Activated T-cell treated with anti-CD3 and anti-CD28 coated beads, Interleukin-2, amount 50 U/mL, for 72 hours (primary cell): ENCODE measurements around the gene GLYR1. TPM values are rescaled to one million over a fixed set of nuclear protein-coding genes. Genes with fewer than 3 reads are reported as not detected.

Experiments
- ATAC-seq, 2 donors: fragments of 150-1000 bp; cut with Tn5 transposase; replicated peaks in 1 of 2; 2 replicates each; pipeline ENCODE4 v1.10.0; 2021; ENCODE audit warnings: moderate library complexity in 2 of 2, mild to moderate bottlenecking in 1 of 2
- DNase-seq, 2 donors: peaks; one replicate each; pipeline ENCODE4 v3.0.0; 2021 to 2022; ENCODE audit warnings: mixed read lengths in 1 of 2
- H3K27ac Mint-ChIP-seq: one replicate; pipeline ENCODE4 v1.8.0; 2022; ENCODE audit warnings: mild to moderate bottlenecking, moderate library complexity, mixed read lengths
- H3K27me3 Mint-ChIP-seq: one replicate; pipeline ENCODE4 v1.8.0; 2022; ENCODE audit warnings: low read depth, mixed read lengths
- H3K36me3 Mint-ChIP-seq, 2 donors: one replicate each; pipeline ENCODE4 v1.8.0; 2022; ENCODE audit warnings: mixed read lengths in 2 of 2, mild to moderate bottlenecking in 1 of 2; ENCODE audit not compliant: insufficient read depth in 2 of 2
- H3K4me1 Mint-ChIP-seq: one replicate; pipeline ENCODE4 v1.8.0; 2022; ENCODE audit warnings: low read depth, mixed read lengths
- H3K4me3 Mint-ChIP-seq, 2 donors: one replicate each; pipeline ENCODE4 v1.8.0; 2022; ENCODE audit warnings: mild to moderate bottlenecking in 2 of 2, mixed read lengths in 2 of 2, moderate library complexity in 2 of 2
- H3K9me3 Mint-ChIP-seq, 2 donors: one replicate each; pipeline ENCODE4 v1.8.0; 2022; ENCODE audit warnings: mixed read lengths in 2 of 2
- total RNA-seq, 2 donors: library from RNA; stranded (reverse); gene quantifications; one replicate each; pipeline ENCODE4 v1.2.3, GENCODE V29; 2022

GLYR1 gene
- total RNA-seq, 2 donors from 2014 or later: 54.9 to 63.6 TPM

DNA sequence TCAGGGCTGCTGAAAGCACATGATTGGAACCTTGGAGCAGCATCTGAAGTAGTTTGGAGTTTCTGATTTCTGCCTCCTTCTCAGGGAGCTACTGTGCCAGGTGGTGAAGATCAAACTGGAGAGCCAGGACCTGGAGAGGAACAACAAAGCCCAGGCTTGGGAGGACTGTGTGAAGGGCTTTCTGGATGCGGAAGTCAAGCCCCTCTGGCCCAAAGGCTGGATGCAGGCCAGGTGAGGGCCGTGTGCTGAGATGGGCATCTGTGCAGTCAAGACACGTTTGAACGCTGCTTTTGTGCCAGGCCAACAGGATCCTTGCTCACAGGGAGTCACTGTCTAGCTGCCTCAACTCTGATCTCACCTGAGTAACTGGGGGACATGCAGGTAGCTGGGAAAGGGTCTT, 24.0 kb upstream of the GLYR1 start:
- Mint-ChIP-seq H3K27me3 (no peaks in the 10 kb centered on the region), H3K9me3 (no peaks in the 10 kb centered on the region), H3K36me3 (peaks cover 0 to 11% of the 10 kb centered on the region in 2 donors), H3K27ac (no peak overlapping the region), H3K4me1 (no peaks in the 10 kb centered on the region), H3K4me3 (no peak overlapping the region)
- DNase-seq (no peak), ATAC-seq (no peak)

DNA sequence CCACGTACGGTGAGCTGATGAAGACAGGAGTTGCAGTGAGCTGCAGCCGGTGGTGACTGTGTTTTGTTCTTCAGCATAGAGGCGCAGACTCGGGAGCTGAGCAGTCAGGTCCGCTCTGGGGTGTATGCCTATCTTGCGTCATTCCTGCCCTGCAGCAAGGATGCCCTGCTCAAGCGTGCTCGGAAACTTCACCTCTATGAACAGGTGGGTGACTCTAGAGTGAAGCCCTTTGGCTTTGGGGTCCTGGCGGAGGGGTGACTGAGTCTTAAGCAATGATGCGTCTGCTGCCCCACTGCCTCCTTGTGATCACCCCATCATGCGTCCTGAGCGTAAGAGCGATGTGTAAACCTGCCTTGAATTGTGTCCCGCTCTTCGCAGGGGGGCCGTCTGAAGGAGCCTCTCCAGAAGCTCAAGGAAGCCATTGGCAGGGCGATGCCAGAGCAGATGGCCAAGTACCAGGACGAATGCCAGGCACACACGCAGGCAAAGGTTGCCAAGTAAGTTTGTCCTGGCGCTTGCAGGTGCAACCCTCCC, 23.1 kb upstream of the GLYR1 start:
- DNase-seq (no peak), ATAC-seq (no peak)
- no peaks in the 10 kb centered on the region for H3K27me3 Mint-ChIP-seq
- no peak overlapping the region for H3K4me3 Mint-ChIP-seq
- H3K36me3 Mint-ChIP-seq: peaks cover 0 to 11% of the 10 kb centered on the region in 2 donors
- H3K4me1 Mint-ChIP-seq: no peaks in the 10 kb centered on the region
- H3K9me3 Mint-ChIP-seq: no peaks in the 10 kb centered on the region
- H3K27ac Mint-ChIP-seq: no peak overlapping the region

DNA sequence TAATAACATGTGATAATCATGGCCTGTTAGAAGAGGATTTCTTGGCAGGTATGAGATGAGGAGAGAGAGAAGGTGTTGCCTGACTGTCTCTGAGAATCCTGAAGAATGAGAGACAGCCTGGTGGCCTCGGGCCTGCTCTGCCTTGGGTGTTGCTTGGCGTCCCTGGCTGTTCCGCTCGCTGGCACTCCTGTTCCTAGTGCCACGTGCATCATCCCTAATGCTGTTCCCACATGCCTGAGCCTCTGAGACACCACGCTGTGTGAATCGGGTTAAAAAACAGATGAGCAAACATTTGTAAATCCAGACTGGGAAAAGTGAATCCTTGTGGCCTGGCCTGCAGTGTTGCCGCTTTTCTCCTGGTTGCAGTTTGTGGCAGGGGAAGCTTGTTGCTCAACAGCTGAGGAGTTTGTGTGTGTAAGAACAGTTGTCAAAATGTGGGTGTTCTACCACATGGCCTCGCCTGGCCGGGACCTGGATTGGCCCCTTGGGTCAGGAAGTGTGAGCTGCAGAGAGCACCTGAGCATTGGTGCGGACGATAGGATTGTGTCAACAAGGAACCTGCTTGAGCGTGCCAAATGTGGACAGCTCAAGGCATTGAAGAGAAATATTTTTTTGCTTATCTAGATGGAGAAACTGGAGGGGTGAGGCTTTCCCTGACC, 22.2 kb upstream of the GLYR1 start:
- H3K27ac Mint-ChIP-seq: no peak overlapping the region
- no peak overlapping the region for H3K4me3 Mint-ChIP-seq
- peaks cover 0 to 11% of the 10 kb centered on the region in 2 donors for H3K36me3 Mint-ChIP-seq
- DNase-seq (no peak), ATAC-seq (no peak)
- H3K27me3 Mint-ChIP-seq: no peaks in the 10 kb centered on the region
- no peaks in the 10 kb centered on the region for H3K9me3 Mint-ChIP-seq
- no peaks in the 10 kb centered on the region for H3K4me1 Mint-ChIP-seq

DNA sequence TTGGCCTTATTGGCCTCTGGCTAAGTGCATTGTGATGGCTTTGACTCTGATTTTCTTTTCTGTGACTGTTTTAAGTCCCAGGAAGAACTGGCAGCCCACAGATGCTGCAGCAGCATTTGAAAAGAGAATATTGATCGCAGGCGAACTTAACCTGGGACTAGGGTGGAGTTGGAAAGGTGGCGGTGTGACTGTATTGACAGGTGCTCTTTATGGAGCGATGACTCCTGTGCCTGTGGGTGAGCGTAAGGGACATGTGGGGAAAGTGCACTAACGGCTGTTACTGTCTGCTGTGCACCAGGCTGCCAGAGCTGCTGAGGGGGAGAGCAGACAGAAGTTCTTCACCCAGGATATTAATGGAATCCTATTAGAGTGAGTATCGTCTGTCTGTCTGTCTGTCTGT, 21.4 kb upstream of the GLYR1 start:
- Mint-ChIP-seq H3K27ac (no peak overlapping the region), H3K4me3 (no peak overlapping the region), H3K27me3 (no peaks in the 10 kb centered on the region), H3K4me1 (no peaks in the 10 kb centered on the region), H3K36me3 (peaks cover 0 to 11% of the 10 kb centered on the region in 2 donors), H3K9me3 (no peaks in the 10 kb centered on the region)
- ATAC-seq (no peak), DNase-seq (no peak)

DNA sequence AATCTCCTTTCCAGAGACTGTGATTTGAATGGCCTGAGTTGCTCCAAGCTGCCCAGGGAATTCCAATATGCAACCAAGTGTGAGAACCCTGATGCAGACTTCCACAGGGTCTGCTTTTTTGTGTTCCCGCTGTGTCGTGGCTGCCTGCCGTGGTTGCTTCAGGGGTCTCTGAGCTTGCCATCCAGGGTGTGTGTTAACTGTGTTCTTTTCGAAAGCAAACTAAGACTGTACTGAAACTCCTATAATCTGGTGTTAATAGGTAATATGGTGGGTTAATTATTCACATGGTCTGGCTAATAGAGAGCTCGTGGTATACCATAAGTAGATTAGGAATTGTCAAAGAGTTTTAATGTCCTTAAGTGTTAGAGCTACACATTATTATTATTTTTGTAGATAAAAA, 20.9 kb upstream of the GLYR1 start:
- Mint-ChIP-seq H3K4me3 (no peak overlapping the region), H3K9me3 (no peaks in the 10 kb centered on the region), H3K27me3 (no peaks in the 10 kb centered on the region), H3K27ac (no peak overlapping the region), H3K4me1 (no peaks in the 10 kb centered on the region), H3K36me3 (peaks cover 0 to 9% of the 10 kb centered on the region in 2 donors)
- ATAC-seq (no peak), DNase-seq (no peak)

DNA sequence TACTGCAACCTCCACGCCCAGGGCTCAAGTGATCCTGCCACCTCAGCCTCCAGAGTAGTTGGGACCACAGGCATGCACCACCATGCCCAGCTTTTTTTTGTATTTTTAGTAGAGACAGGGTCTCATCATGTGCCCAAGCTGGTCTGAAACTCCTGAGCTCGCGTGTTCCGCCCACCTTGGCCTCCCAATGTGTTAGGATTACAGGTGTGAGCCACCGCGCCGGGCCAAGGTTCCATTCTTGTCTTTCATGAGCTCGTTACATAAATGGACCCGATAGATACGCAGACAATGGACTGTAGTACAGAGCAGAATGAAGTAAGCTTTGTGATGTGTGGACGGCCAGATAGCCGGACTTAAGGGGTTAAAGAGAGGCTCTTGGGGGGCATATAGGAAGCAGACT, 19.5 kb upstream of the GLYR1 start:
- Mint-ChIP-seq H3K36me3 (peaks cover 0 to 5% of the 10 kb centered on the region in 2 donors), H3K4me3 (no peak overlapping the region), H3K4me1 (no peaks in the 10 kb centered on the region), H3K27me3 (no peaks in the 10 kb centered on the region), H3K27ac (peak overlapping the region; percentile 34), H3K9me3 (no peaks in the 10 kb centered on the region)
- ATAC-seq (no peak), DNase-seq (no peak)

DNA sequence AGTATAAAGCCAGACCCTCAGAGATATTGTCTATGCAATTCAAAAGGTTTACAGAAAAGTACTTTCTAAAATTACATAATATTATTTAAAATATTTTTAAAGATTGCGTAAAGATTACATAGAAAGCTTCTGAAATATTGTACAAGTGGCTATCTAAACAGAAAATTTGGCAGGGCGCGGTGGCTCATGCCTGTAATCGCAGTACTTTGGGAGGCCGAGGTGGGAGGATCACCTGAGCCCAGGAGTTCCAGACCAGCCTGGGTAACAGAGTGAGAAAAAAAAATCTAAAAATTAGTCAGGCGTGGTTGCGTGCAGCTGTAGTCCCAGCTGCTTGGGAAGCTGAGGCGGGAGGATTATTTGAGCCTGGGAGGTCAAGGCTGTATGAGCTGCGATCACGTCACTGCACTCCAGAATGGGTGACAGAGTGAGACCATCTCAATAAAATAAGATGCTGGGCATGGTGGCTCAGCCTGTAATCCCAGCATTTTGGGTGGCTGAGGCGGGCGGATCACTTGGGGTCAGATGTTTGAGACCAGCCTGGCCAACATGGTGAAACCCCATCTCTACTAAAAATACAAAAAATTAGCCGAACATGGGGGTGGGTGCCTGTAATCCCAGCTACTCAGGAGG, 18.3 kb upstream of the GLYR1 start:
- DNase-seq (no peak), ATAC-seq (no peak)
- H3K4me1 Mint-ChIP-seq: no peaks in the 10 kb centered on the region
- no peaks in the 10 kb centered on the region for H3K9me3 Mint-ChIP-seq
- peaks cover 0 to 6% of the 10 kb centered on the region in 2 donors for H3K36me3 Mint-ChIP-seq
- no peak overlapping the region for H3K27ac Mint-ChIP-seq
- H3K4me3 Mint-ChIP-seq: no peak overlapping the region
- no peaks in the 10 kb centered on the region for H3K27me3 Mint-ChIP-seq

DNA sequence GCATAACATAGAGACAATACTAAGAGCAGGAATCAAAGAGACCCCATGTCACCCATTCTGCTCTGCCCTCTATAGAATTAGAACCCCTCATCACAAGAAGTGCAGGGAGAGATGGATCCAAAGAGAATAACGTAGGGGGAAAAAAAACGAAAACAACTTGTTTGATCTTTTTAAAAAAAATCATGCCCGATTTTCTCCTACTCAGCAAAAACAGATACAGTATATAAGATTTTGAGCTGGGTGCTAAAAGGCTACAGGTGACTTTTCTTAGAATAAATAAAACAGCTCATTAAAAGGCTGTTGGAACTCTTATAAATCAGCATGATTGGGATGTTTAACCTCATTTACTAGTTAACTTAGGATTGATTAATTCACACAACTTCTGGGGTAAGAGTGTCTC, 17.6 kb upstream of the GLYR1 start:
- no peak for DNase-seq
- Mint-ChIP-seq H3K4me1 (no peaks in the 10 kb centered on the region), H3K9me3 (no peaks in the 10 kb centered on the region), H3K36me3 (peaks cover 0 to 9% of the 10 kb centered on the region in 2 donors), H3K4me3 (no peak overlapping the region), H3K27me3 (no peaks in the 10 kb centered on the region), H3K27ac (peak overlapping the region; percentile 38)
- no peak for ATAC-seq

DNA sequence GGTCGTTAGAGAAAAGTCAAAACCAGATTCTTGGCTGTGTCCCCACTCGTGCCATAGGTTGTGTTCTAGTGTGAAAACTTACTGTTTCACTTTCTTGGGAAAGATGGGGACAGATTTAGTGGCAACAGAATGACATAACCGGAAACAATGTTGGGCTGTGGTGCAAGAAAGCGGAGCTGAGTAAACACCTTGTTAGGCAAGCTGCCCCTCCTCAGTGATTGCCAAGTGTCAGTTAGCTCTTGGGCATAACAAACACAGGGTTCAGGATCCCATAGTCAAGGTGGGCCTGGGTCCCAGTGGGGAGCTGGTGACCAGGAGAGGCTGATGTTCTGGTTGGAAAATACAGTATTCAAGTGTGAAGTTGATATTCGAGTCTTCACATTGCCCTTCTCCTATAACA, 15.6 kb upstream of the GLYR1 start:
- Mint-ChIP-seq H3K4me3 (no peak overlapping the region), H3K4me1 (no peaks in the 10 kb centered on the region), H3K9me3 (no peaks in the 10 kb centered on the region), H3K36me3 (peaks cover 3 to 17% of the 10 kb centered on the region in 2 donors), H3K27me3 (no peaks in the 10 kb centered on the region), H3K27ac (no peak overlapping the region)
- ATAC-seq (peak in 1 of 2 donors; percentile 13), DNase-seq (no peak)

DNA sequence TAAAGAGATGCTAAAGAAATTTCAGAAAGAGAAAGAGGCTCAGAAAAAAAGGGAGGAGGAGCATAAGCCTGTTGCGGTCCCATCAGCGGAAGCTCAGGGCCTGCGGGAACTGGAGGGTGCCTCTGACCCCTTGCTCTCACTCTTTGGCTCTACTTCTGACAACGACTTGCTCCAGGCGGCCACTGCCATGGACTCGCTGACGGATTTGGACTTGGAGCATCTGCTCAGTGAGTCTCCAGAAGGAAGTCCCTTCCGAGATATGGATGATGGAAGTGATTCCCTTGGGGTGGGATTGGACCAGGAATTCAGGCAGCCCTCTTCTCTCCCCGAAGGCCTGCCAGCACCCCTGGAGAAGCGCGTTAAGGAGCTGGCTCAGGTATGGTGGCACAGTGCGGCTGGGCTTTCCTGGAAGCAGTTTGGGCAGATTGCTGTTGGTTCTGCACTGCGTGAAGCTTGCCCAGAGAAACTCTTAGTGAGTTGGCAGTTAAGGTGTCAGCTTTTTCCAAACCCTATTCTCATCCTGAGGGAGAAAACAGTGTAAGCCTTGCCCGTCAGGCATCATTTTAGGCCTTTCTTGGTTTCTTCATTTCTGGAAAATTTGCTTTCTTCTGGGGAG, 13.7 kb upstream of the GLYR1 start:
- H3K9me3 Mint-ChIP-seq: no peaks in the 10 kb centered on the region
- no peak for ATAC-seq
- H3K27ac Mint-ChIP-seq: no peak overlapping the region
- no peak for DNase-seq
- peaks cover 3 to 17% of the 10 kb centered on the region in 2 donors for H3K36me3 Mint-ChIP-seq
- no peak overlapping the region for H3K4me3 Mint-ChIP-seq
- no peaks in the 10 kb centered on the region for H3K4me1 Mint-ChIP-seq
- no peaks in the 10 kb centered on the region for H3K27me3 Mint-ChIP-seq

DNA sequence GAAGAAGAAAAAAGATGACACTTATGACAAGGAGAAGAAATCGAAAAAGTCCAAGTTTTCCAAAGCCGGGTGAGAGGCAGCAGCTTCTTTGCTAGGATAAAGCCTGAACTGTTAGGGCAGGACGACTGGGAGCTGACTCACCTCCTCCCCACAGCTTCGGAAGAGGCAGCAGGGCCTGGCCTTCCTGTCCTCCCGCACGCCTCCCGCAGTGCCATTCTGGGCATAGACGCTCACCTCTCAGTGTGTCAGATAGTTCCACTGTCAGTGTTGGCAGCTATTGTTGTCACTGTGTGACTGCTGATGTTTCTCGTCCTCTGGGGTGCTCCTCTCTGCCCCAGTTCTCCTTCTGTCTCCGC, 12.8 kb upstream of the GLYR1 start:
- Mint-ChIP-seq H3K27ac (no peak overlapping the region), H3K9me3 (no peaks in the 10 kb centered on the region), H3K4me3 (no peak overlapping the region), H3K4me1 (no peaks in the 10 kb centered on the region), H3K36me3 (peaks cover 3 to 17% of the 10 kb centered on the region in 2 donors), H3K27me3 (no peaks in the 10 kb centered on the region)
- ATAC-seq: no peak
- DNase-seq: no peak

DNA sequence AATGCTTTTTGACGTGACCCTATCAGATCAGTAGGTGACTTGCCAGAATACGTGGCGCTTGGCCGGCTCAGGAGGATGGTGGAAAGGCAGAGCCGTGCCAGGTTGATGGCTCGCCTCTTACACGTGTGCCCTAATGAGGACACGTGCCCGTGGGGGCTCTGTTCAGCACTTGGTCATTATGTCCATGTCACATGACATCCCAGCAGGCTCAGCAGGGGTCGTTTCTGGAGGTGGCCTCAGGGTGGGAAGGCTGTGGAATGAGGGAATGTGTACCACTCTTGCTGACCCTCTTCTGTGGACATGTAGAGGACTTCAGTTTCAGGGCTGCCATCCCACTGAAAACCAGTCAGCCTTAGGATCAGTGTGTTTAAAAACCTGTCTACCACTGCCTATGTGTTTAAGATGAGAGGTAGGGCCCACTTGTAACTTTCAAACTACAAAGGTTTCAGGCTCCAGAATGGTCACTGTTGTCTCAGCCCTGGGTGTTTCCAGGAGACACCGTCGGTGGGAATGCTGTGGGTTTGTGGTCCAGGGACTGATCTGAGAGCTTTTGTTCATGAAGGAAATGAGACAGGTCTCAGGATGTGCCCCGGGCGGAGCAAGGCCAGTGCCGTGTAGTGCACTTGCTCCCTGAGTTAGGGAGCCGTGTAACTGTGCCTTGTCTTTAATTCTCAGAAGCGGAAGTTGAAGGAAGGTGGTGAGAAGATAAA, 12.3 kb upstream of the GLYR1 start:
- no peaks in the 10 kb centered on the region for H3K27me3 Mint-ChIP-seq
- peaks cover 3 to 17% of the 10 kb centered on the region in 2 donors for H3K36me3 Mint-ChIP-seq
- no peaks in the 10 kb centered on the region for H3K4me1 Mint-ChIP-seq
- no peak for DNase-seq
- no peak overlapping the region for H3K4me3 Mint-ChIP-seq
- ATAC-seq: no peak
- H3K9me3 Mint-ChIP-seq: no peaks in the 10 kb centered on the region
- no peak overlapping the region for H3K27ac Mint-ChIP-seq

DNA sequence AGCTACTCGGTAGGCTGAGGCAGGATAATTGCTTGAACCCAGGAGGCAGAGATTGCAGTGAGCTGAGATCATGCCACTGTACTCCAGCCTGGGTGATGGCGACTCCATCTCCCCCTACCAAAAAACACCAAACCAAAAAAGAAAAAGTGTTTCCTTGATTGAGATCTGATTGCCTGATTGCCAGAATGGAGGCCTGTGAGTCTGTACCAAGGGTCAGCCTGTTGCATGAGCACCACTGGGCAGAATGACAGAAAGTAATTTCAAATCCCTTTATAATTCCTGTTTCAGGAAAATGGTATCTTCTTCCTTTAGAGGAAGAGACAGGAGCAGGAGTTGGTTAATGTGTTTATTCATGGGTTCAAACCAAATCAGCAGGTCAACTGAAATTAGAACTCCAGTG, 8.7 kb upstream of the GLYR1 start:
- Mint-ChIP-seq H3K9me3 (no peaks in the 10 kb centered on the region), H3K4me1 (peaks cover 14% of the 10 kb centered on the region), H3K27ac (no peak overlapping the region), H3K4me3 (no peak overlapping the region), H3K27me3 (no peaks in the 10 kb centered on the region), H3K36me3 (peaks cover 3 to 25% of the 10 kb centered on the region in 2 donors)
- DNase-seq (no peak), ATAC-seq (no peak)
